ENCODE measurements around the gene NOXA1.

The NOXA1 gene

DNA sequence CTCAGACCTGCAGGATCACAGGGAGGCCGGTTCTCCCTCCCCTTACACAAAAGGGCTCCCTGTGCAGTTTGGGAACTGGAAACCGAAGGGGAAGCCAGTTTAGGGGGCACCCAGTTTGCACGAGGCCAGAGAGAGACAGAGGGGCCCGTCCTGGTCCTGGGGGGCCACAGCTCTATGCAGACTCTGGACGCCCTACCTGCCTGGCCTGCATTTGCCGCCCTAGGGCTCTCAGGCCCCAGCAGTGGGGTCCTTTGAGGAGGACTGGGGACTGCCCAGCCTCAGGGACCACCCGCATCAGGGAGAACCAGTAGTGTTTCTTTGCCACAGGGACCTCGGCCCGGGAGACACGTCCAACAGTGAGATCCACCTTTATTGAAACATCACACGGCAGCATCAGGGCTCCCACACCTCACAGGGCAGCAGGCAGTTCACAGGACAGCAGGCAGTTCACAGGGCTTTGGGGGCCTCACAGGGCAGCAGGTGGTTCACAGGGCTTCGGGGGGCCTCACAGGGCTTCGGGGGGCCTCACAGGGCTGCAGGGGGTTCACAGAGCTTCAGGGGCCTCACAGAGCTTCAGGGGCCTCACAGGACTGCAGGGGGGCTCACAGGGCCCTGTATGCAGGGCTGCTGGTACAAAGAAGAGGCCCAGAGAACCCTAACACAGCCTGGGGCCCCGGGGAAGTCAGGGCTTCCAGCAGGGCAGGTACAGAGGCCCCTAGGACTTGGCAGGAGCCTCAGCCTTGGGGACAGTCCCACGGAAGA, 36.6 kb downstream of the NOXA1 start:
- H3K27ac ChIP-seq (ENCODE audit: low read depth, low read length): no peak overlapping the region
- H3K4me1 ChIP-seq (ENCODE audit: control insufficient read depth, insufficient read depth, low read length): no peaks in the 10 kb centered on the region; the same call in 1 of the 2 replicates
- no peak overlapping the region for H3K9ac ChIP-seq (ENCODE audit: low read depth, low read length)
- peaks cover 15% of the 10 kb centered on the region for H3K27me3 ChIP-seq (ENCODE audit: control insufficient read depth, insufficient read depth, low read length)
- peaks cover 20% of the 10 kb centered on the region; the same call in 1 of the 2 replicates for H3K36me3 ChIP-seq (ENCODE audit: control insufficient read depth, insufficient read depth, low read length)
- H3K9me3 ChIP-seq (ENCODE audit: control insufficient read depth, insufficient read depth, low read length): no peaks in the 10 kb centered on the region
- H3K4me3 ChIP-seq (ENCODE audit: low read depth, low read length): no peak overlapping the region

DNA sequence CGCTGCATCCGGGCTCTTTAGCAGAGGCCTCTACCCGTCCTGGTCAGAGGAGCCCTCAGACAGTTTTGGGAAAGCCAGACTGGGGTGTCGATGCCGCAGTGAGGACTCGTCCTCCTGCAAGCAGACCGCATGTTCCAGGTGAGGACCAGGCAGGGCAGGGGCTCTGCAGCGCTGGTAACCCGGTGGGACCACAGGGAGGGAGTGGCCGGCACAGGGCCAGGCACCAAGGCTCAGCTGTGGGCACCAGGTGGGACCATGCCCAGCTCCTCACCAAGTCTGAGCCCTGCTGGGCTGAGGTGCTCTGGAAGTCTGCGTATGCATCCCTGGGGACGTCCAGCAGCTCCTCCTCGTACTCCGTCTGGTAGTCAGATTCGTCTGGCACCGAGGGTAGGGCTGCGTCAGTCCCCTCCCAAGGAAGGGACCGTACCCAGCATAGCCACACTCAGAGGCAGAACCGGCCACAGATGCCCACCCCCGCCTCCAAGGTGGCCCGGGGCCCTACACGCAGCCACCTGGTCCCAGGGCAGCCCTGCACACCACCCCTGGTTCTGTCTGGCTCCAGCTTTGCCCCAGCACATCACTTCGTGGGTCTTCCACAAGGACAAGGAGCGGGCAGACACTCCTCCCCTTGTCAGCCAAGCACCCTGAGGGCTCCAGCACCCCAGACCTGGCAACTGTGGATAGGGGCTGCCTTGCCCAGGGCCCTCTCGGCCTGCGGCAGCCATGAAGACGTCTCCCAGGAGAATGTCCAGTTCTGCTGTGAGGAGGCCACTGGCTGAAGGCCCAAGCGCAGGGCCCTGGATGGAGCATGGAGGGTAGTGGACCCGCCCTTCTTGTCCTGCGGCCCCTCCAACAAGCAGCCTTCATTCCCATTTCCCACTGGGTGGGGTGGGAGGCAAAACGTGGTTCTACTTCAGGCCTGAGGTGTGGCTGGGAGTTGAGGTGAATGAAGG, 37.4 kb downstream of the NOXA1 start:
- Histone ChIP-seq H3K27ac (ENCODE audit: low read depth, low read length) (no peak overlapping the region), H3K36me3 (ENCODE audit: control insufficient read depth, insufficient read depth, low read length) (peaks cover 16% of the 10 kb centered on the region; the same call in 1 of the 2 replicates)

DNA sequence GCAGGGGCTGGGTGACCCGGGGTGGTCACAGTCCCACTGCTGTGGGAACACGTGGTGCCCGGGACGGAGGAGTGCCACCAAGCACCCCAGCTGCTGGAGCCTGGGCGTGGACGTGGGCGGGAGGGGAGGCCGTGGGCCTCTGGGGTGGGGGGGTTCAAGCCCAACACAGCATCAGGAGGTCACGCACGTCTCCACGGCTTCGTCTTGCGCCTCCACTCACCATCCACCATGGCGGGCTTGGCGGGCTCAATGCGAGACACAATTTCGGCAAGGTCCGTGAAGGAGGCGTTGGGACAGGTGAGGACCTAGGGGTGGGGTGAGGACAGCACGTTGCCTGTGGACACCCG, 38.1 kb downstream of the NOXA1 start:
- Histone ChIP-seq H3K36me3 (ENCODE audit: control insufficient read depth, insufficient read depth, low read length) (peaks cover 13% of the 10 kb centered on the region; the same call in 1 of the 2 replicates), H3K4me1 (ENCODE audit: control insufficient read depth, insufficient read depth, low read length) (no peaks in the 10 kb centered on the region), H3K27me3 (ENCODE audit: control insufficient read depth, insufficient read depth, low read length) (peaks cover 15% of the 10 kb centered on the region), H3K9me3 (ENCODE audit: control insufficient read depth, insufficient read depth, low read length) (no peaks in the 10 kb centered on the region), H3K4me3 (ENCODE audit: low read depth, low read length) (no peak overlapping the region), H3K27ac (ENCODE audit: low read depth, low read length) (no peak overlapping the region), H3K9ac (ENCODE audit: low read depth, low read length) (no peak overlapping the region)

More for the DNA sequence above, 37.4 kb downstream of the NOXA1 start:
- no peak overlapping the region for H3K4me3 ChIP-seq (ENCODE audit: low read depth, low read length)
- H3K27me3 ChIP-seq (ENCODE audit: control insufficient read depth, insufficient read depth, low read length): peaks cover 15% of the 10 kb centered on the region
- no peaks in the 10 kb centered on the region for H3K9me3 ChIP-seq (ENCODE audit: control insufficient read depth, insufficient read depth, low read length)
- H3K9ac ChIP-seq (ENCODE audit: low read depth, low read length): no peak overlapping the region
- no peaks in the 10 kb centered on the region for H3K4me1 ChIP-seq (ENCODE audit: control insufficient read depth, insufficient read depth, low read length)

DNA sequence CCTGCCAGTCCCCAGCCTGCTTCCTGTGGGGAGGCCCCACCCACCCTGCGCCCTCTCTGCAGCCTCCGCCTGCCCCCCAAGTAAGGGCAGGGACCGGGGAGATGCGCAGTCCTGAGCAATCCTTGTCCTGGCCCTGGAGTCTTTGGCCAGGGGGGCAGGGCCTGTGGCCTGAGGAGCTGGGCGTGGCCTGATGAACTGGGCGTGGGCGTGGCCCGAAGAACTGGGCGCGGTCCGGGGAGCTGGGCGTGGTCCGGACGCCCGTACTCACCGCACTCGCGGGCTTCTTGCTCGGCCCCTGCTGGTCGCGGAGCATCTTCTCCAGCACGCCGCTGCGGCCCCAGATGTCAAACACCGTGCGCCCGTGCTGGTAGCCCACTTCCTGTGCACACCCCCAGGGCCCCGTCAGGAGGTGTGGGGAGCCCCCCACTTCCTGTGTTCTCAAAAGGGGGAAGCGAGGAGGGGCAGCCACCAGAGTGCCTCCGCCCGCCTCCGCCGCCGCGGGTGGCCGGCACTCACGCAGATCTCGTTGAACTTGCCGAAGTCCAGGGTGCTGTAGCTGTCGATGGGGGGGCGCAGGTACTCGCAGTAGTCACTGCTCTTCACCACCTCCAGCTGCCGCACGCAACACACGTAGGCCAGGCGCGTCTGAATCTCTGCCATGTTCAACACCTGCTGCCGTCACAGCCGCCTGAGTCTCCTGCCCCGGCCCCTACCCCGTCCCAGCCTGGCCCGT, 38.6 kb downstream of the NOXA1 start:
- no peaks in the 10 kb centered on the region for H3K4me1 ChIP-seq (ENCODE audit: control insufficient read depth, insufficient read depth, low read length)
- no peaks in the 10 kb centered on the region for H3K9me3 ChIP-seq (ENCODE audit: control insufficient read depth, insufficient read depth, low read length)
- H3K9ac ChIP-seq (ENCODE audit: low read depth, low read length): no peak overlapping the region
- no peak overlapping the region for H3K27ac ChIP-seq (ENCODE audit: low read depth, low read length)
- H3K27me3 ChIP-seq (ENCODE audit: control insufficient read depth, insufficient read depth, low read length): peaks cover 15% of the 10 kb centered on the region
- H3K36me3 ChIP-seq (ENCODE audit: control insufficient read depth, insufficient read depth, low read length): peaks cover 7% of the 10 kb centered on the region; the same call in 1 of the 2 replicates
- H3K4me3 ChIP-seq (ENCODE audit: low read depth, low read length): peak overlapping the region; percentile 50

DNA sequence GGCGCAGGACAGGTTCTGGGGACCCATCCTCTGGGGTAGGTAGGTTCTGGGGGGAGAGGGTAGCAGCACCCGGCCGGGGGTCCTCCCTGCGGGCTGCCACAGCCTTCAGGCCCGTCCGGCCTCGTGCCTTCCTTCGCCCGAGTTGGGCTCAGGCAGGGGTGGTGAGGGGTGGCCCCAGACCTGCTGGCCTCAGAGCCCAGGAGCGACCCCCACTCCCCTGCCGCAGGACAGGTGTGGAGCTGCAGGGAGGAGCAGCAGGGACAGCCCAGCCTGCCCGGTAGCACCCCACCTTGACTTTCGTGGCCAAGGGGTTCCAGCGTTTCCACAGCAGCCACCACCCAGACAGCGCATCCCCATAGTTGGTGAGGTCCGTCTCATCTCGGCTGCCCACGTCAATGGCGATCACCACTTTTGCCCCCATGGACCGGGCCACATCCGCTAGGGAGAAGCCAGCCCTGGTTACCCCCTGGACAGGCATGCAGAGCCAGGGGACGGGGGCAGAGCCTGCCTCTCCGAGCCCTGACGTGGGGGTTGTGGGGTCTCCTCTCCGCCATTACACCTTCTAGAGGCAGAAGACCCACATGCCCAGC, 39.3 kb downstream of the NOXA1 start:
- Histone ChIP-seq H3K4me3 (ENCODE audit: low read depth, low read length) (no peak overlapping the region), H3K9ac (ENCODE audit: low read depth, low read length) (no peak overlapping the region), H3K27me3 (ENCODE audit: control insufficient read depth, insufficient read depth, low read length) (peaks cover 15% of the 10 kb centered on the region), H3K36me3 (ENCODE audit: control insufficient read depth, insufficient read depth, low read length) (0 out of 2 replicates have a peak, but pooled peaks cover under 1% of the 10 kb centered on the region), H3K27ac (ENCODE audit: low read depth, low read length) (no peak overlapping the region), H3K9me3 (ENCODE audit: control insufficient read depth, insufficient read depth, low read length) (no peaks in the 10 kb centered on the region), H3K4me1 (ENCODE audit: control insufficient read depth, insufficient read depth, low read length) (no peaks in the 10 kb centered on the region)

DNA sequence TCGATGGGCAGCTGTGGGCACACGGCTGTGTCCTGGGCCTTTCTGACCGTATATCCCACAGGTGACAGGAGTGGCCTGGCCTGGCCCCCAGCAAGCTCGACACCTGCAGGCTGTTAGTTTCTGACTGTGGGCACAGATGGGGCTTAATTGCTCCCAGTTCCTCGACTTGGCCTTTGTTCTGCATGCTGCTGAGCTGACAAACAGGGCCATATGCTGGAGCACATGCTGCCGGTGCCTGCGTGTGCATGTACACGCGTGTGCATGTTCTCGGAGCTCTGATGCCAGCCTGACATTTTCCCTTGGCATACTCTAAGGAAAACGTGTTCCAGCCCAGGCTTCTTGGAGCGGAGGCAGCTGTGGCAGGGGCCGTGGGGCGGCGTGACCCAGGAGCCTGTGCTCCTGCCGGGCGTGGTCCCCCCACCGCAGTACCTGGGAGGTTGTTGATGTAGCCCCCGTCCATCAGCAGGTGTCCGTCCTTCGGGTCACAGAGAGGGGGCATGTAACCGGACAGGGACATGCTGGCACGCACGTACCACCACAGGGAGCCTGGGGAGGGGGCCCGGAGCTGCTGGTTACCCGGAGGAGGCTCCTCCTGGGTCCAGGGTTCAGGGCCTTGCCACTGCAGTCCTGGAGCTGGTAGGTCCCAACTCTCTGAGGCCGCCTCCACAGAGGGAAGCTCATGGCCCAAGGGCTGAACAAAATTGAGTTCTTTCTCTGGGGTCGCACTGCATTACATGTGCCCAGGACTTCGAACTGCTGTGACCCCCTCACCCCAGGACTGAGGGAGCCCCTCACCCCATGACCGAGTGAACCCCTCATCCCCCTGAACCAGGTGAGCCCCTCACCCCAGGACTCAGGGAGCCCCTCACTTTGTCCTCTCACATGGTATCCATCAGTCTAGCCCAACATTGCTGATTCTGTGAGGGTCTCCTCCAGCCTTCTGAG, 40.1 kb downstream of the NOXA1 start:
- Histone ChIP-seq H3K27ac (ENCODE audit: low read depth, low read length) (no peak overlapping the region), H3K9ac (ENCODE audit: low read depth, low read length) (no peak overlapping the region), H3K36me3 (ENCODE audit: control insufficient read depth, insufficient read depth, low read length) (no peaks in the 10 kb centered on the region), H3K27me3 (ENCODE audit: control insufficient read depth, insufficient read depth, low read length) (peaks cover 15% of the 10 kb centered on the region), H3K4me1 (ENCODE audit: control insufficient read depth, insufficient read depth, low read length) (no peaks in the 10 kb centered on the region), H3K4me3 (ENCODE audit: low read depth, low read length) (no peak overlapping the region), H3K9me3 (ENCODE audit: control insufficient read depth, insufficient read depth, low read length) (no peaks in the 10 kb centered on the region)

DNA sequence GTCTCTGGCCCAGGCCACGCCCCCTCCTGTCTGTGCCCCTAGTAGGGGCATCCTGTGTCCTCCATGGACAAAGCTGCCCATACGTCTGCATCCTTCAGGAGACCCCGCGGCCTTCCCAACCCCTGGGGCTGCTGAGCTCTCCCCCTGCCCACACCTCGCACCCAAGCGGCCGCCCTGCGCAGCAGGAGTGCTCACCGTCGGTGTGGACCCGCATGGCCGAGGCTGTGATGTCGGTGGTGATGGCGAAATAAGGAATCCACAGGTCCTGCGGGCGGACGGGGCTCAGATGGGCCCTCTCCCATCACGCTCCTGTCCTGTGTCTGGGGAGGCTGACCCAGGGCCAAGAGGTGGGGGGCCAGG, 40.7 kb downstream of the NOXA1 start:
- Histone ChIP-seq H3K27me3 (ENCODE audit: control insufficient read depth, insufficient read depth, low read length) (peaks cover 15% of the 10 kb centered on the region), H3K4me3 (ENCODE audit: low read depth, low read length) (no peak overlapping the region), H3K9ac (ENCODE audit: low read depth, low read length) (no peak overlapping the region), H3K4me1 (ENCODE audit: control insufficient read depth, insufficient read depth, low read length) (no peaks in the 10 kb centered on the region), H3K27ac (ENCODE audit: low read depth, low read length) (no peak overlapping the region), H3K9me3 (ENCODE audit: control insufficient read depth, insufficient read depth, low read length) (no peaks in the 10 kb centered on the region), H3K36me3 (ENCODE audit: control insufficient read depth, insufficient read depth, low read length) (no peaks in the 10 kb centered on the region)

DNA sequence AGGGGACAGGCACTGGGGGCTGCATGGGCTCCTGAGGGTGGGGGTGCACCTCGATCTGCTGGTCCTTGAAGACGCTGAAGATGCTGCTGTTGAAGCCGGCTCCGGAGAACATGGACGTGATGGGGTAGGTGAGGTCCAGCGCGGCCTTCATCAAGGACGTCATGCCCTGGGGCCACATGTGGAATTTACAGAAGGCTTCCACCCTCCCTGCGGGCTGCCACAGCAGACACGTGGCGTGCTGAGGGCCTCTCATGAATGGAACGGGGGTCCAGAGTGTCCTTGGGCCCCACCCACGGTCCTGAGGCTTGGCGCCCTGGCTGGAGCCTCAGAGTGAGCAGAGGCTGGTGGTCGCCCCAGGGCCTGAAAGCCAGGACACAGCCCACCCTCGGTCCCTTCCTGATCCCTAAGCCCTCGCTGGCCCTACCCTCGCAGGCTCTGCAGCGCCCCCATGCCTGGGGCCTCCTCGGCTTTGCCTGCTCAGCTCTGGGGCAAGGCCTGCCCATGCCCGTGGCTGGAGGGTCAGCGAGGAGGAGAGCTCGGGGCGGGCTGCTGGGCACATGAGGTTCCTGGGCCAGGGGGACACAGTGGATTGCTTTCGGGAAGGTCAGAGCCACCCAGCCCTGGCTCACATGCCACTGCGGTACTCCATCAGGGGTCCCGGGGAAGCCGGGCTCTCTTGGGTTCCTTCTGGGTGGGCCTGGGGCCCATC, 41.3 kb downstream of the NOXA1 start:
- no peaks in the 10 kb centered on the region for H3K9me3 ChIP-seq (ENCODE audit: control insufficient read depth, insufficient read depth, low read length)
- H3K4me3 ChIP-seq (ENCODE audit: low read depth, low read length): no peak overlapping the region
- H3K4me1 ChIP-seq (ENCODE audit: control insufficient read depth, insufficient read depth, low read length): no peaks in the 10 kb centered on the region
- no peak overlapping the region for H3K9ac ChIP-seq (ENCODE audit: low read depth, low read length)
- H3K36me3 ChIP-seq (ENCODE audit: control insufficient read depth, insufficient read depth, low read length): no peaks in the 10 kb centered on the region
- H3K27me3 ChIP-seq (ENCODE audit: control insufficient read depth, insufficient read depth, low read length): peaks cover 15% of the 10 kb centered on the region
- H3K27ac ChIP-seq (ENCODE audit: low read depth, low read length): no peak overlapping the region

DNA sequence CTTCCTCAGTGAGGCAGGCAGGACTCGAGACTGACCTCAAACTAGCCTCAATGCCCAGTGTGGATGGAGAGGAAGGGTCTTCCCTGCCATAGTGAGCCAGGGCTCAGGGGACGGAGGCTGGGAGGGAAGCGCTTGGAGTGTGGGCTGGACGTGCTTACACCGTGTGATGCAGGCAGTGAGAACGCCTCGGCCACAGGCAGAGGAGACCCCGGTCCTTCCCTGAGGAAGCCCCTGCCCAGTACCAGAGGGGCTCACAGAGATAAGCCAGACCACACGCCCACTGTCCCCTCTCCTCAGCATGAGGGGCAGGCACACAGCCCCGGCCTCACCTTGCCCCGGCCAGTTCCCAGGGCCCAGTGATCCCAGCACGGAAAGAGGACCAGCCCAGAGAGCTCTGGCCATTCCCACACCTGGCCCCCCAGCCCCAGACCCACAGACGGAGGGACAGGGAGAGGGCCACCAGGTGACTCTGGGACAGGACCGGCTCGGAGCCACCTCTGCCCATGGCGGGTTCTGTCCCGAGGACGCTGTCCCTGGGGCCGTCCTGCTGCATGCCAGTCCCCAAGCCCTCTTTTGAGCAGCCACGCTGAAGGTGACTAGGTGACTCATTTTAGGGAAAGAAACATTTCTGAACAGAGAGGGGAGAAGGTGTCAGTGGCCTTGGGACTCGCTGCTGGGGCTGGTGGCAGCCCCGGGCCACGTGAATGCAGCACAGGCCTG, 42.0 kb downstream of the NOXA1 start:
- Histone ChIP-seq H3K4me3 (ENCODE audit: low read depth, low read length) (no peak overlapping the region), H3K9ac (ENCODE audit: low read depth, low read length) (no peak overlapping the region), H3K27ac (ENCODE audit: low read depth, low read length) (no peak overlapping the region), H3K27me3 (ENCODE audit: control insufficient read depth, insufficient read depth, low read length) (peaks cover 15% of the 10 kb centered on the region), H3K36me3 (ENCODE audit: control insufficient read depth, insufficient read depth, low read length) (no peaks in the 10 kb centered on the region), H3K9me3 (ENCODE audit: control insufficient read depth, insufficient read depth, low read length) (no peaks in the 10 kb centered on the region), H3K4me1 (ENCODE audit: control insufficient read depth, insufficient read depth, low read length) (no peaks in the 10 kb centered on the region)
